Umbilical cord (tissue), 2 donors: ENCODE measurements around the gene ASAP2. TPM values are rescaled to one million over a fixed set of nuclear protein-coding genes. Genes with fewer than 3 reads are reported as not detected.

Source experiments
- DNase-seq: peaks from one replicate; pipeline ENCODE4 v3.0.0-alpha.2; 2015; ENCODE audit warnings: low spot score
- total RNA-seq: library from RNA; depleted of rRNA; stranded (reverse); fragments of >200 nt; gene quantifications from one replicate; pipeline ENCODE4 v1.2.3, GENCODE V29; 2014; ENCODE audit warnings: low replicate concordance; ENCODE audit not compliant: insufficient read depth

The ASAP2 gene
- total RNA-seq, 1 donor from 2014 or later = 11.3 TPM

DNA sequence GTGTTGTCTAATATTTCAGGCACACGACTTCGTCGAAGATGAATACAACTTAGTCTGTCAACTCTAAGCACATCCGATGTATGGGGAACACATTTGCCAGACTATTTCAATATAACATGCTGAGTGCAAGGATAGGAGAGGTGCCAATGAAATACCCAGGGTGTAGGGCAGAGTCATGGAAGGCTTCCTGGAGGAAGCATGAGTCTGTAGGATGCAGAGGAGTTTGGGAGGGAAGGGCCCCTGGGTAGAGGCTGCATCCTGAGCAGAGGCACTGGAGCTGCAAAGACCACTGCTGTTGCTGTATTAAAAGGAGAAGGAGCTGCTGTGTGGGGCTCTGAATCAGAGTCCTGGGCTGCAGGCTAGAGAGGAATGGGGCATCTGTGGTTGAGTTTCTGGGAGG lies 89.9 kb downstream of the ASAP2 start:
- DNase-seq = no peak

GRCh38 chr2:9297156-9297555 lies 90.5 kb downstream of the ASAP2 start:
- DNase-seq = no peak

- DNase-seq = no peak
These were observed 91.2 kb downstream of the ASAP2 start for GRCh38 chr2:9297807-9298206.

GRCh38 chr2:9298583-9298982 lies 92.0 kb downstream of the ASAP2 start:
- DNase-seq = no peak

- no peak for DNase-seq
These were observed 92.8 kb downstream of the ASAP2 start for GRCh38 chr2:9299161-9300100.

GRCh38 chr2:9300214-9300613 lies 93.6 kb downstream of the ASAP2 start:
- DNase-seq = peak; percentile 44

- peak; percentile 78 for DNase-seq
These were observed 94.3 kb downstream of the ASAP2 start for GRCh38 chr2:9300829-9301453.

GRCh38 chr2:9302755-9303154 lies 96.1 kb downstream of the ASAP2 start:
- DNase-seq = no peak

DNA sequence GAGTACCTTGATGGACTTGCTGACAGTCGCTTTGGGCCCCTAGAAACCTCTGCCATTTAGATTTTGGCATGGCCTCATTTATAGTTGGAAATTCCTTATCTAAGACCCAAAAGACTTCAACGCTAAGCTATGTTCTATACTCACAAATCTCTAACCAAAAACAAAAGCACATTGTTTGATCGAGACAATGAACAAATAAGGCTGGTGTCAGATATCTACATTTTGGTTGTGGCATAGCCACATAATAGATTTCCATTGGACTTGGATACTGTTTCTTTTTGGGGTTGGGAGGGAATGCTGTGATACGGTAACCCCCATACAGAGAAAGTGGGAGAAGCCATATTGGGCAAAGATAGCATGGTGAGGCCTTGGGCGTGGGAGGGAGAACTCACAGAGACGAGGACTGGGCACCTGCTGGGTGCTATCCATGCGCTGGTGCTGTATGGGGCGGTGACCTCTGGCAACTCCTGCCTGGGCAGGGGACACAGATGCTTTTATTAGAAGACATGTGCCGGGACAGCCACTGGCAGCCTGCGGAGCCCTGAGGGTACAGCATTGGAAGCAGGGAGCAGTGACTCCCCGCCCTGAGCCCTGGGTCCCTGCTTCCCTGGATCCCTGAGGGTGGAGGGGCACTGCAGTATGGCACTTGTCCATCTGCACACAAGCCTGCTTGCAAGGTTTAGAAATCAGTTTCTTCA lies 97.1 kb downstream of the ASAP2 start:
- no peak for DNase-seq

GRCh38 chr2:9306911-9307310 lies 100.3 kb downstream of the ASAP2 start:
- DNase-seq = no peak

DNA sequence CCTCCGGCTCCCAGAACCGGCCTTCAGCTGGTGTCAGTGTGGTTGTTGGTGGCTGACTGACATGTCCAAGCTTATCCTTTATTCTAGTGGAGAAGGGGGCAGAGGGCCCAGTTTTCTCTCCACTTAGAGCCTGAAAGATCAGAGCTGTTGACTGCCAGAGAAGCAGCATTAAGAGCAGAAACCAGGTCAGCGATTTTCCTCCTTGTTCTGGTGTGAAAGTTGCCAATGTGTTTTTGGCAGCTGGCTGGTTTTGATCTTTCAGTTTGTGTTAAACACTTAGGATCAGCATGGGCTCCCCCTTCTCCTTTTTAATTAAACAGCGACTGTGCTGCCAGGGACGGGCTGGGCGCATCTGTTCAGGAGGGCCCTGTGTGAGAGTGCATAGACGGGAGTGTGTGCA lies 100.9 kb downstream of the ASAP2 start:
- DNase-seq = no peak

DNA sequence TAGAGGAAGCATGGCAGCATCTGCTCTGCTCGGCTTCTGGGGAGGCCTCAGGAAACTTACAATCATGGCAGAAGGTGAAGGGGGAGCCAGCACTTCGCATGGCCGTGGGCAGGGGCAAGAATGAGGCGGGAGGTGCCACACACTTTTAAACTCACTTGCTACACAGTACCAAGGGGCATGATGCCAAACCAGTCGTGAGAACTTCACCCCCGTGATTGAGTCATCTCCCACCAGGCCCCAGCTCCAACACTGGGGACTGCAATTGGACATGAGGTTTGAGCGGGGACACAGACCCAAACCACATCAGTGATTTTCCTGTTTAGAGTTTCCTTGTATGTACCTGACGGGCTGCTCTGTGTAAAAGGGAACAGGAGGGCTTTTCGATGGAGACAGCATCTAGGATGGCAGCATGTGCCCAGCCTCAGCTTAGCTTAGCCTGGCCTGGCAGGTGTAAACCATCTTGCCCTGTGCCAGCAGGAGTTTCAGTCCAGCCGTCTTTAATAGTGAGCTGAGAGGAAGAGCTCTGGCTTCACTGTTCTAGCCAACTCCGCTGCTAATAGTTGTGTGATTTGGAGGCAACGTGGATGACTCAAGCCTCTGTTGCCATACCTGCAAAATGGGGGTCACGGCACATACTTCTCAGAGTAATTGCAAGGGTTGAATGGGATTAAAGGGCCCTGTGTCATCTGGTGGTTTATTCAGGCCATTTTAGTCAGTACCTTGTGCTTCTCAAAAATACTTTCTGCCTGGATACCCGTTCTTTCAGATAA lies 101.8 kb downstream of the ASAP2 start:
- DNase-seq = no peak

DNA sequence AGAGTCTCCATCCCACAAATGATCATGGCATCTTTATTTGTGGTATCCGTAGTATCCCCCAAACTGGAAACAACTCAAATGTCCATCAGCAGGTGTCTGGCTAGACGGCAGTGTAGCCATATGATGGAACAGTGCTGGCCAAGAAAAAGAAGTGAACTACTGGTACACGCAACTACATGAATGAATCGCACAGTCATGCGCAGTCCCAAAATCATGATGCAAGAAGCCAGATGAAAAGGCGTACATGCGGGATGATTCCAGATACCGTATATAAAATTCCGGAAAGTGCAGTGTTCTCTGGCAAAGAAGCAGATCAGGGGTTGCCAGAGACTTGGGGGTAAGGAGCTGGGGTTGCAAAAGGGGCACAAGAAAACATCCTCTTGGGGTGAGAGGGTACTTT lies 102.5 kb downstream of the ASAP2 start:
- no peak for DNase-seq

DNA sequence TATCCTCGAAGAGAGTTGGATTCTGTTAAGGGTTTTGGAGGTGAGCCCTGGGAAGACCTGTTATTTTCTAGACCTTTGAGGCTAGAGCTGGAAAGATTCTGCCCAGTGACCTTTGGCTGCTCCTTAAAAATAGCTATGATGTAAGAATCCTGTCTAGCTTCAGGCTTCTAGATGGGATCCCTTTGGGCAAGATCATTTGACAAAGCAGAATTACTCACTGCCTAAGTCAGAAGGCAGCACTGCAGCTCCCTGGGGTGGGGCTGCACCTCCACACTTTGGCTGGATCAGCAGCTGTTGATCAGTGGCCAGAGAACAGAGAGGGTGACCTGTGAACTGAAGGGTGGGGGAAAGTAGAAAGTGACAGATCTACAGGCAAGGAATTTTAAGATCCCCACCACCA lies 103.8 kb downstream of the ASAP2 start:
- peak; percentile 80 for DNase-seq

GRCh38 chr2:9310798-9311197 lies 104.2 kb downstream of the ASAP2 start:
- DNase-seq = peak; percentile 25

- peak; percentile 89 for DNase-seq
These were observed 104.9 kb downstream of the ASAP2 start for GRCh38 chr2:9311488-9311887.

- DNase-seq = no peak
These were observed 106.0 kb downstream of the ASAP2 start for GRCh38 chr2:9312591-9312990.

DNA sequence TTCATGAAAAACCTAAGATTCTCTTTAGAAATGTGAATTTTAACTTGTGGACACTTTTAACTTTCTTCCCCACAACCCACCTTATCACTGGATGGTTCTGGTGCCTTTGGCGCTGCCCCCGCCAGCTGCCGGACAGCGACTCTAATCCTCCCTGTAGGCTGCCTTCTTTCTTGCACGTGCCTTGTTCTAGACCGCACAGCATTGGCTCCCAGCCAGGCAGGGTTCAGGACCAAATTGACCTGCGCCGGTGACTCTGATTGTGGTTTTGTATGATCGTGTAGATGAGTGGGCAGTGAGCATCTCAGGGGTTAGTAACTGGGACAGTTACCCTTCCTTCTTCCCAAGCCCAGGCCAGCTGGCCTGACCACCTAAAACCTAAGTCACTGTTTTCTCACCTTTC lies 106.8 kb downstream of the ASAP2 start:
- DNase-seq = no peak

DNA sequence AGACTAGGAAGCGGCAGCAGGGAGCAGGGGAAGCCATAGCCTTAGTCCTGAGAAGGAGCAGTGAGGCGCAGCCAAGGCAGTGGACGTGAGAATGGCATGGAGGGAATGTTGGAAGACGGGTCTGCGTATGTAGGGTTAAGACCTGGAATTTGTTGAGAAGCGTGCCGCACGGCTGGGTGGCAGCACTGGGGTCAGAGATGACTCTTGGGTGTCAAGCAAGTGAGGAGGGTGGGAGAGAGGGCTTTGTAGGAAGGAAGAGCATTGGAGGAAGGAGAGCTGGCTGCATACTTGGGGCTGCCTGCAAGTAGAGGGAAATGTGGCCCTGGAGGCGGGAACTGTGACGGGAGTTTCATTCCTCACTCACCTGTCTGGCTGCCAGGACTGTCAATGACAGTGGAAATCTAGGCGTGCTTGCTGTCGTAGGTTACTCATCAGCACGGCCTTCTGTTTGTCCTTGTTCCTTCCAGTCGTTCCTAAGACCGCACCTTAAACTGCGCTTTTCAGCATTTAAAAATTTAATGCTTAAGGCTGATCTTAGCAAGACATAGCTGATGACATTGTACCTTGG lies 108.8 kb downstream of the ASAP2 start:
- DNase-seq = peak; percentile 24

- DNase-seq = no peak
These were observed 110.9 kb downstream of the ASAP2 start for GRCh38 chr2:9317559-9317958.
